K562 (cell line): Measurements from ENCODE around the gene C11orf58.

Experiments used
- CHD2 ChIP-seq: IDR thresholded peaks from 2 replicates; pipeline ENCODE4 v1.6.1; 2011; ENCODE audit warnings: low read depth, low read length
- DMBX1 ChIP-seq: fragments of 250-450 bp; sonication (Bioruptor Pico); IDR thresholded peaks from 2 replicates; pipeline ENCODE4 v1.8.0; 2022; ENCODE audit warnings: inconsistent platforms, mild to moderate bottlenecking, moderate library complexity, borderline replicate concordance
- EP300 ChIP-seq: IDR thresholded peaks from 2 replicates; pipeline ENCODE4 v1.6.1; 2012; ENCODE audit warnings: low read length, improper control_type of control experiment
- FOXP4 ChIP-seq: sonication (generic); formaldehyde crosslinking; IDR thresholded peaks from 2 replicates; pipeline ENCODE4 v1.8.0; 2022; ENCODE audit warnings: mild to moderate bottlenecking, missing genetic modification reagents, borderline replicate concordance
- MED1 ChIP-seq: sonication (generic); formaldehyde crosslinking; IDR thresholded peaks from 2 replicates; pipeline ENCODE4 v1.8.1; 2023; ENCODE audit warnings: missing genetic modification reagents, borderline replicate concordance
- MYC ChIP-seq, 2 experiments: fragments of 250-450 bp in 1 of 2; sonication (Bioruptor Pico) in 1 of 2; IDR thresholded peaks; 2 replicates each; pipeline versions ENCODE4 v1.5.1 to v1.6.1; 2012 to 2021; ENCODE audit warnings: low read depth in 2 of 2, borderline replicate concordance in 1 of 2, improper control_type of control experiment in 1 of 2, low read length in 1 of 2, mild to moderate bottlenecking in 1 of 2, moderate library complexity in 1 of 2
- POLR2A ChIP-seq: fragments of 450-650 bp; conservative IDR thresholded peaks from 2 replicates; pipeline ENCODE4 v1.6.1; 2016
- STAT6 ChIP-seq: sonication (generic); formaldehyde crosslinking; IDR thresholded peaks from 2 replicates; pipeline ENCODE4 v1.8.1; 2023; ENCODE audit warnings: mild to moderate bottlenecking, missing genetic modification reagents
- ZBTB8A ChIP-seq: fragments of 450-650 bp; IDR thresholded peaks from 2 replicates; pipeline ENCODE4 v1.6.1; 2018; ENCODE audit warnings: mild to moderate bottlenecking, moderate library complexity; ENCODE audit not compliant: partially characterized antibody
- ZC3H4 ChIP-seq: sonication (generic); formaldehyde crosslinking; IDR thresholded peaks from 2 replicates; pipeline ENCODE4 v1.9.0; 2021; ENCODE audit warnings: missing genetic modification reagents, borderline replicate concordance
- ZNF274 ChIP-seq: IDR thresholded peaks from 2 replicates; pipeline ENCODE4 v1.6.1; 2011; ENCODE audit warnings: low read depth, mild to moderate bottlenecking, low read length, moderate library complexity, borderline replicate concordance
- ZNF347 ChIP-seq: fragments of 450-650 bp; formaldehyde crosslinking; IDR thresholded peaks from 2 replicates; pipeline ENCODE4 v1.4.0; 2020; ENCODE audit warnings: low read depth, mild to moderate bottlenecking, moderate library complexity

- TF ChIP-seq EP300 (no peak), STAT6 (CRISPR knock-in tag) (no peak), DMBX1 (CRISPR knock-in tag) (no peak), MYC (IDR thresholded peaks at IDR 0.05; ENCODE audit: low read depth, low read length) (no peak), MYC (CRISPR knock-in tag; IDR thresholded peaks at IDR 0.05; ENCODE audit: borderline replicate concordance, low read depth) (no peak), MED1 (no peak), POLR2A (no peak), CHD2 (no peak), ZC3H4 (CRISPR knock-in tag) (no peak), FOXP4 (CRISPR knock-in tag) (no peak), ZNF274 (no peak), ZNF347 (CRISPR knock-in tag) (no peak), ZBTB8A (no peak)
Observed at GRCh38 chr11:16807306-16807705, 68.9 kb downstream of the C11orf58 start.
